KOPT-K1 (cell line): ENCODE data around the gene MAP4K2.
A peak's percentile ranks its signal among the peaks of the same experiment; 100 is the strongest.

Experiments used
- H3K27ac ChIP-seq: fragments of 200-600 bp; sonication (generic); 2 replicates; pipeline ENCODE4 v1.5.1; 2016; ENCODE audit warnings: antibody characterized with exemption, mild to moderate bottlenecking, low read depth, low read length; ENCODE audit not compliant: poor library complexity, severe bottlenecking
- H3K36me3 ChIP-seq: fragments of 200-600 bp; sonication (generic); 2 replicates; pipeline ENCODE4 v1.5.1; 2017; ENCODE audit warnings: antibody characterized with exemption, mild to moderate bottlenecking, low read length, moderate library complexity; ENCODE audit not compliant: insufficient read depth
- H3K9me3 ChIP-seq: fragments of 200-600 bp; sonication (generic); 2 replicates; pipeline ENCODE4 v1.5.1; 2017; ENCODE audit warnings: antibody characterized with exemption, low read length, mild to moderate bottlenecking; ENCODE audit not compliant: insufficient read depth, poor library complexity, severe bottlenecking

Gene MAP4K2

GRCh38 chr11:64743591-64744543 lies 59.1 kb downstream of the MAP4K2 start, which contains the start of gene RASGRP2:
TSS of gene RASGRP2 (minus strand) at chr11:64744142. CDS start at chr11:64742866, 1,276 bp downstream.
- Histone ChIP-seq H3K27ac (peak within 1 kb of the TSS; percentile 98), H3K9me3 (no peaks in the 10 kb centered on the region), H3K36me3 (peaks cover 28% of the 10 kb centered on the region)

GRCh38 chr11:64742889-64743590 lies 60.0 kb downstream of the MAP4K2 start:
- Histone ChIP-seq H3K9me3 (no peaks in the 10 kb centered on the region), H3K27ac (peak overlapping the region; percentile 98), H3K36me3 (peaks cover 28% of the 10 kb centered on the region)

- Histone ChIP-seq H3K27ac (no peak overlapping the region), H3K9me3 (no peaks in the 10 kb centered on the region), H3K36me3 (peaks cover 32% of the 10 kb centered on the region)
Observed at GRCh38 chr11:64742087-64742888, 60.7 kb downstream of the MAP4K2 start.

- no peak overlapping the region for H3K27ac ChIP-seq
- peaks cover 39% of the 10 kb centered on the region for H3K36me3 ChIP-seq
- H3K9me3 ChIP-seq = no peaks in the 10 kb centered on the region
Observed at GRCh38 chr11:64741375-64742086, 61.5 kb downstream of the MAP4K2 start.

GRCh38 chr11:64739871-64740270 lies 63.1 kb downstream of the MAP4K2 start:
- Histone ChIP-seq H3K27ac (no peak overlapping the region), H3K9me3 (no peaks in the 10 kb centered on the region), H3K36me3 (peaks cover 56% of the 10 kb centered on the region)

- no peaks in the 10 kb centered on the region for H3K9me3 ChIP-seq
- no peak overlapping the region for H3K27ac ChIP-seq
- H3K36me3 ChIP-seq = peaks cover 81% of the 10 kb centered on the region
Observed at GRCh38 chr11:64736654-64737053, 66.4 kb downstream of the MAP4K2 start.

GRCh38 chr11:64735725-64736259 lies 67.2 kb downstream of the MAP4K2 start:
- H3K36me3 ChIP-seq = peaks cover 79% of the 10 kb centered on the region
- H3K27ac ChIP-seq = no peak overlapping the region

More at GRCh38 chr11:64735725-64736259, 67.2 kb downstream of the MAP4K2 start:
- H3K9me3 ChIP-seq = no peaks in the 10 kb centered on the region
